Natural killer cell (primary cell): ENCODE data around the gene MYCL. TPM values are rescaled to one million over a fixed set of nuclear protein-coding genes. Genes with fewer than 3 reads are reported as not detected.

Experiments used
- ATAC-seq, 3 donors: fragments of 150-1000 bp in 2 of 3; fragments of 200-7000 bp in 1 of 3; cut with Tn5 transposase; 1 replicate in 1 of 3; 2 replicates in 2 of 3; pipeline ENCODE4 v1.10.0; 2021; ENCODE audit warnings: mild to moderate bottlenecking in 2 of 3, moderate library complexity in 2 of 3
- DNase-seq, 2 donors: peaks; one replicate each; pipeline versions ENCODE4 v3.0.0 to v3.0.0-alpha.2; 2013 to 2021; ENCODE audit warnings: mixed read lengths in 1 of 2
- H3K27ac ChIP-seq: one replicate; pipeline ENCODE4 v1.5.1; 2013; ENCODE audit warnings: mild to moderate bottlenecking, low read length
- H3K27me3 ChIP-seq: one replicate; pipeline ENCODE4 v1.6.1; 2013; ENCODE audit warnings: low read length; ENCODE audit not compliant: control insufficient read depth, insufficient read depth
- H3K36me3 ChIP-seq: one replicate; pipeline ENCODE4 v1.6.1; 2013; ENCODE audit warnings: low read length; ENCODE audit not compliant: control insufficient read depth, insufficient read depth
- H3K4me1 ChIP-seq: one replicate; pipeline ENCODE4 v1.6.1; 2013; ENCODE audit warnings: low read length; ENCODE audit not compliant: control insufficient read depth, insufficient read depth
- H3K4me3 ChIP-seq: one replicate; pipeline ENCODE4 v1.5.1; 2013; ENCODE audit warnings: low read length
- H3K9me3 ChIP-seq: one replicate; pipeline ENCODE4 v1.6.1; 2013; ENCODE audit warnings: low read length; ENCODE audit not compliant: control insufficient read depth, insufficient read depth
- H3K27ac Mint-ChIP-seq, 2 donors: one replicate each; pipeline ENCODE4 v1.8.0; 2022; ENCODE audit warnings: mild to moderate bottlenecking in 2 of 2, mixed read lengths in 2 of 2, moderate library complexity in 1 of 2
- H3K27me3 Mint-ChIP-seq, 2 donors: one replicate each; pipeline ENCODE4 v1.8.0; 2022; ENCODE audit warnings: low read depth in 2 of 2, mixed read lengths in 2 of 2
- H3K36me3 Mint-ChIP-seq: one replicate; pipeline ENCODE4 v1.8.0; 2022; ENCODE audit warnings: mixed read lengths
- H3K4me1 Mint-ChIP-seq, 2 donors: one replicate each; pipeline ENCODE4 v1.8.0; 2022; ENCODE audit warnings: mixed read lengths in 2 of 2
- H3K4me3 Mint-ChIP-seq: one replicate; pipeline ENCODE4 v1.8.0; 2022; ENCODE audit warnings: mild to moderate bottlenecking, moderate library complexity, mixed read lengths
- H3K9me3 Mint-ChIP-seq, 2 donors: one replicate each; pipeline ENCODE4 v1.8.0; 2022; ENCODE audit warnings: mixed read lengths in 2 of 2
- WGBS: methylation state at CpG from one replicate; pipeline ENCODE4 v1.1.7; 2013; ENCODE audit warnings: missing lambda C conversion rate; ENCODE audit not compliant: insufficient coverage; 5-methylcytosine and 5-hydroxymethylcytosine counted together
- intact Hi-C: fragments of 100-400 bp; cut with micrococcal nuclease; formaldehyde crosslinking; loops from one replicate; pipeline ENCODE4 v1.14.2; 2022
- total RNA-seq, 4 donors: library from RNA; stranded (reverse); fragments of 120-200 nt in 1 of 4; gene quantifications; one replicate each; pipeline versions ENCODE4 v1.2.3 to v1.2.4, GENCODE V29; 2013 to 2022
- TF ChIP-seq, protein P1 (sequence below): fragments of 200-600 bp; IDR thresholded peaks from one replicate; pipeline ENCODE4 v1.8.0; 2022; ENCODE audit warnings: antibody characterized with exemption

The MYCL gene
- total RNA-seq, 3 donors from 2014 or later (not counting 1 experiment from before 2014, with no cell fraction given): 0.70 to 1.9 (median 0.92) TPM

DNA sequence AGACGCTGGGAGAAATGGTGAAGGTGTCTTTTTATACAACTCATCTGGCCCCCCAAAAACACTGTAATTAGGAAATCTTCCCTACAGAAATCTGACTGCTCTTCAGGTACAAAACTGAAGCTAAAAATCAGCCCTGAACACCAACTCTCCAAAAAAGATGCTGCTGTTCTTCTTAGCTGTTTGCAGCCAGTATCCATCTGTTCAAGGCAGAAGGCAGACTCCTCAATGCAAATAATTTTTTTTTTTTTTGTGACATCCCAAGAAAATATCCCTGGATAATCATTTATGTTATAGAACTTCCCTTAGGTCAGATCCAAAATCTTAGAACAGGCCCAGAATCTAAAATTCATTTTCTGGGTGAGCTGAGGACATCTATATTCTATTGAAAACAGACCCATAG lies 54.9 kb downstream of the MYCL start:
- intact Hi-C loops: no loop called here
- H3K27ac ChIP-seq: no peak overlapping the region
- H3K36me3 ChIP-seq: peaks cover 17% of the 10 kb centered on the region
- no peak overlapping the region for H3K4me3 ChIP-seq
- no peaks in the 10 kb centered on the region for H3K27me3 Mint-ChIP-seq
- TF ChIP-seq, protein P1, sequence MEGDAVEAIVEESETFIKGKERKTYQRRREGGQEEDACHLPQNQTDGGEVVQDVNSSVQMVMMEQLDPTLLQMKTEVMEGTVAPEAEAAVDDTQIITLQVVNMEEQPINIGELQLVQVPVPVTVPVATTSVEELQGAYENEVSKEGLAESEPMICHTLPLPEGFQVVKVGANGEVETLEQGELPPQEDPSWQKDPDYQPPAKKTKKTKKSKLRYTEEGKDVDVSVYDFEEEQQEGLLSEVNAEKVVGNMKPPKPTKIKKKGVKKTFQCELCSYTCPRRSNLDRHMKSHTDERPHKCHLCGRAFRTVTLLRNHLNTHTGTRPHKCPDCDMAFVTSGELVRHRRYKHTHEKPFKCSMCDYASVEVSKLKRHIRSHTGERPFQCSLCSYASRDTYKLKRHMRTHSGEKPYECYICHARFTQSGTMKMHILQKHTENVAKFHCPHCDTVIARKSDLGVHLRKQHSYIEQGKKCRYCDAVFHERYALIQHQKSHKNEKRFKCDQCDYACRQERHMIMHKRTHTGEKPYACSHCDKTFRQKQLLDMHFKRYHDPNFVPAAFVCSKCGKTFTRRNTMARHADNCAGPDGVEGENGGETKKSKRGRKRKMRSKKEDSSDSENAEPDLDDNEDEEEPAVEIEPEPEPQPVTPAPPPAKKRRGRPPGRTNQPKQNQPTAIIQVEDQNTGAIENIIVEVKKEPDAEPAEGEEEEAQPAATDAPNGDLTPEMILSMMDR: no peak
- H3K4me1 ChIP-seq: peaks cover 25% of the 10 kb centered on the region
- H3K27ac Mint-ChIP-seq: peak overlapping the region; percentile 86 to 89
- ATAC-seq (no peak), DNase-seq (no peak)
- no peaks in the 10 kb centered on the region for H3K9me3 Mint-ChIP-seq
- H3K9me3 ChIP-seq: no peaks in the 10 kb centered on the region
- H3K4me1 Mint-ChIP-seq: peaks cover 29% of the 10 kb centered on the region in 2 donors
- no CpG with 5 or more reads among the region's 1 CpG for WGBS
- no peak overlapping the region for H3K4me3 Mint-ChIP-seq
- peaks cover 9% of the 10 kb centered on the region for H3K36me3 Mint-ChIP-seq
- no peaks in the 10 kb centered on the region for H3K27me3 ChIP-seq

- no peaks in the 10 kb centered on the region for H3K9me3 Mint-ChIP-seq
- DNase-seq: peak; percentile 52 to 96
- Histone ChIP-seq H3K27me3 (no peaks in the 10 kb centered on the region), H3K36me3 (peaks cover 26% of the 10 kb centered on the region), H3K4me3 (no peak overlapping the region), H3K9me3 (no peaks in the 10 kb centered on the region), H3K27ac (peak overlapping the region; percentile 49), H3K4me1 (peaks cover 25% of the 10 kb centered on the region)
- TF ChIP-seq, protein P1: no peak
- peak overlapping the region; percentile 53 for H3K4me3 Mint-ChIP-seq
- intact Hi-C loops: no loop called here
- 31% methylated on average over 5 of the region's 7 CpGs for WGBS
- peak overlapping the region; percentile 86 to 89 for H3K27ac Mint-ChIP-seq
- peak; percentile 90 to 96 (median 92) for ATAC-seq
- H3K36me3 Mint-ChIP-seq: peaks cover 16% of the 10 kb centered on the region
- H3K4me1 Mint-ChIP-seq: peaks cover 25 to 26% of the 10 kb centered on the region in 2 donors
- no peaks in the 10 kb centered on the region for H3K27me3 Mint-ChIP-seq
These were observed 55.8 kb downstream of the MYCL start for GRCh38 chr1:39845569-39846566.

Other genes with a start within 250 kb of the MYCL start
- gene NT5C1A, start 229.8 kb downstream of the MYCL start, total RNA-seq: not detected
- 1 to 10 TPM in 2 of 3 donors, under 1 TPM in 1; 0.78 to 1.6 (median 1.3) TPM for gene HPCAL4, start 210.5 kb downstream of the MYCL start, total RNA-seq
- gene PPIE, start 163.0 kb downstream of the MYCL start, total RNA-seq: 10 to 100 TPM; 44.3 to 62.8 (median 59.8) TPM
- gene OXCT2, start 130.6 kb downstream of the MYCL start, total RNA-seq: 1 to 10 TPM in 2 of 3 donors, under 1 TPM in 1; 0.42 to 2.2 (median 1.9) TPM
- gene BMP8B, start 113.1 kb downstream of the MYCL start, total RNA-seq: 1 to 10 TPM; 2.8 to 4.3 (median 3.6) TPM
- gene TRIT1, start 18.4 kb downstream of the MYCL start, total RNA-seq: 10 to 100 TPM in 1 of 3 donors, 1 to 10 TPM in 2; 8.8 to 14.6 (median 9.9) TPM
- gene MFSD2A, start 53.2 kb upstream of the MYCL start, total RNA-seq: 1 to 10 TPM; 2.8 to 4.4 (median 3.7) TPM
- gene CAP1, start 138.8 kb upstream of the MYCL start, total RNA-seq: 100 to 1,000 TPM; 482 to 541 (median 537) TPM
- gene PPT1, start 195.3 kb upstream of the MYCL start, total RNA-seq: 10 to 100 TPM; 24.9 to 34.5 (median 29.9) TPM